Glomerular visceral epithelial cell (primary cell): ENCODE measurements around the gene KRT33A.
"Not testable (repeated sequence)": the region's sequence is repeated elsewhere in the genome, so short reads cannot be mapped to it uniquely, and the experiment has no call there.

Source experiments
- DNase-seq: peaks from one replicate; pipeline ENCODE4 v3.0.0-alpha.2; 2016; ENCODE audit errors: extremely low spot score

KRT33A gene

DNA sequence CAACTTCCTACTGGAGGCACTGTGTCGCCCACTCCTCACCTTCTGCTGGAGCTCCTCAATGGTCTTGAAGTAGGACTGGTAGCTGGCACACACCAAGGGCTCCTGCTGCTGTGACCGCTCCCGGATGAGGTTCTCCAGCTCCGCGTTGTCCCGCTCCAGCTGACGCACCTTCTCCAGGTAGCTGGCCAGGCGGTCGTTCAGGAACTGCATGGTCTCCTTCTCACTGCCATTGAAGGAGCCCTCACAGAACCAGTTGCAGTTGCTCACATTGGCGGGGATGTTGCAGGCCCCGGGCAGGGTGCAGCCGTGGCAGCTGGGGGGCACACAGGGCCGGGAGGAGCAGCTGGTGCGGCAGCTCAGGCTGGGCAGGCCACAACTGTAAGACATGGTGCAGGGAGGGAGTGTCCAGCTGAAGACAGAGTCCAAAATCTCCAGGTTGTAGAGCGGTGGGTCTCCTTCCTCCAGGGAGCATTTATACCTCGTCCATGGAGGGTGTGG, at the start of gene KRT33A:
Gene KRT33A (minus strand): TSS at position 448 of the 498 bp plus-strand sequence. CDS start 61 bp downstream, at position 387.
- DNase-seq = not testable (repeated sequence)

DNA sequence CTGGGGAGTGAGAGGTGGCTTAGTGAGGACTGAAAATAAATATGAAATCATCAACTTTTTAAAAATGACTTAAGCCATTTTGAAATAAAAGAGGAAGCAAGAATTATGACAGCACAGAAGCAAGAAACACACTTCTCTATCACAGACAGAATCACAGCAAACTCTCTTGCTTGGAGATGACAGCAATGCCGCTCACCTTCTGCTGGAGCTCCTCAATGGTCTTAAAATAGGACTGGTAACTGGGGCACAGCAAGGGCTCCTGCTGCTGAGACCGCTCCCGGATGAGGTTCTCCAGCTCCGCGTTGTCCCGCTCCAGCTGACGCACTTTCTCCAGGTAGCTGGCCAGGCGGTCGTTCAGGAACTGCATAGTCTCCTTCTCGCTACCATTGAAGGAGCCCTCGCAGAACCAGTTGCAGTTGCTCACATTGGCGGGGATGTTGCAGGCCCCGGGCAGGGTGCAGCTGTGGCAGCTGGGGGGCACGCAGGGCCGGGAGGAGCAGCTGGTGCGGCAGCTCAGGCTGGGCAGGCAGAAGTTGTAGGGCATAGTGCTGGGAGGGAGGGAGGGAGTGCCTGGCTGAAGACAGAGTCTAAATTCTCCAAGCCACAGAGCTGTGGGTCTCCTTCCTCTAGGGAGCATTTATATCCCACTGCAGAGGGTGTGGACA, 46.5 kb upstream of the KRT33A start, which contains the start of gene KRT31:
Gene KRT31 (minus strand): TSS at position 613 of the 665 bp plus-strand sequence. CDS start 69 bp downstream, at position 544.
- no peak for DNase-seq

DNA sequence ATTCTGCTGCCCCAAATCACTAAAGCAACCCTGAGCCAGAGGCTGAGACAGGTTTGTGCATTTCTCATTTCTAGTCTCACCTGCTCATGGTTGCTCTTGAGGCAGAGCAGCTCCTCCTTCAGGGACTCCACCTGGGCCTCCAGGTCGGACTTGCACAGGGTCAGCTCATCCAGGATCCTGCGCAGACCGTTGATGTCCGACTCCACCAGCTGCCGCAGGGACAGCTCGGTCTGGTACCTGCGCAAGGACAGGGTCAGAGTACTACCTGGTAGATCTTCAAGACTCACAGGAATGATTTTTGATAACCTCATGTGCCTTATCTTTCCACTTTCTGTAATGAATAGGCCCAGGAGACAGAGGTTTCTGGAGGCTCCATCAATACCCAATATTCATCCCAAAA, 45.7 kb upstream of the KRT33A start:
- DNase-seq = no peak

DNA sequence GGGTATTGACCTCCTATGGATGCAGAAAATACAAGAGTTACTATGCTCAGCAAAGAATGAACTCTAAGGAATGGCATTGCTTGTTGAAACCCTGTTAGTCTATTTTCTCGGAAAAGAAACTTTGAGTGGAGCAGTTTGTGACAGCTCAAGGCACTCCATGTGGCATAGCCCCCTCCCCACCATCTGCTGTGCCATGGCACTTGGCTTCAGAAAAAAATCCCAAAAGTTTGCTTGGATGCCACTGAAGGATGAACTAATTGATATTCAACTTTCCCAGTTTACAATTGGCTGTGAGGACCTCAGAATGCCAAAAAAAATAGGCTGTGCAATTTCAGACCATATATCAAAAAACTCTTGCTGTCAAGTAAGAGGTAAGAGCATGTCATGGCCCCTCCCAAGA, 45.0 kb upstream of the KRT33A start:
- no peak for DNase-seq

DNA sequence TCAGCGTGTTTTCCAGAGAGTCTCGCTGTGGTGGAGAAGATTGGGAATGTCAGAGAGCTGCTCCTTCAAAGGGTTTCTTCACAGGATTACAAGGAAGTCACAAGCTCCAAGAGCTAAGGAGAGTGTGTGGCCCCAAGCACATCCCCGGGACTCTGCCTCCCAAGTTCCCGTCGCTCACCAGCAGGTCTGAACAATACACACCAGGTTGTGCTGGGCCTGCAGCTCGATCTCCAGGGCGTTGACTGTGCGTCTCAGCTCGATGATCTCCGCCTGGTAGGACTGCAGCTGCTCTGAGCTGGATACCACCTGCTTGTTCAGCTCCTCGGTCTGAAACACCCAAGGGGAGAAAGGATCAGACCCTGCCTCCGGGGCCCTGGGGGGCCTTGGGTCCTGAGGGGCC, 44.4 kb upstream of the KRT33A start:
- DNase-seq = not testable (repeated sequence)

DNA sequence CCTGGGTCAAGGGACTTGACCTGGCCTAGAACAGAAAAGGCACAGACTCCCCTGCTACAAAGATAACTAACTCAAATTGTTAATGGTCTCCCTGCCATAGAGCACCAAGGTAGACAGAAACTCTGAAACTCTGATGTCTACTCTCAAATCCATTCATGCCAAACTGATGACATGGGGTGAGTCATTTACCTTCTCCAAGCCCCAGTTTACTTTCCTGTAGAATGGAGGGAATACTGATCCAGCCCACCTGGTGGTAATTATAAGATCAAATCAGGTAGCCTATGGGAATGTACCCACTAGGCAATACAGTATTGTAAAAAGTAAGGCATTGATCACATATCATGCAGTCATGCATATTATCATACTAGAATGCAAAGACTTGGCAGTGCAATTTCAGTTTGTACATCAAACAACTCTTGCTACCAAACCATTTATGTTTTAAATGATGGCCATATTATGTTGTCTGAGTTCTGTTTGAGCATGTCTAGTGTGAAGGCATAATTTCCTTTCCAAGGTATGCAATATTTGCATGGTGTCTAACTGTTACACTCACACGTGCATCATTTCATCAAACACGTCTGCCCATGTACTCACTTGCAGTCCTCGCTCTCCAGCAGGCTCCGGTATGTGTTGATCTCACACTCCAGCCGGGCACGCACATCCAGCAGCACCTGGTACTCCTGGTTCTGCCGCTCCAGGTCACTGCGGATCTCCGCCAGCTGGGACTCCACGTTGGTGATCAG, 43.8 kb upstream of the KRT33A start:
- DNase-seq = no peak

DNA sequence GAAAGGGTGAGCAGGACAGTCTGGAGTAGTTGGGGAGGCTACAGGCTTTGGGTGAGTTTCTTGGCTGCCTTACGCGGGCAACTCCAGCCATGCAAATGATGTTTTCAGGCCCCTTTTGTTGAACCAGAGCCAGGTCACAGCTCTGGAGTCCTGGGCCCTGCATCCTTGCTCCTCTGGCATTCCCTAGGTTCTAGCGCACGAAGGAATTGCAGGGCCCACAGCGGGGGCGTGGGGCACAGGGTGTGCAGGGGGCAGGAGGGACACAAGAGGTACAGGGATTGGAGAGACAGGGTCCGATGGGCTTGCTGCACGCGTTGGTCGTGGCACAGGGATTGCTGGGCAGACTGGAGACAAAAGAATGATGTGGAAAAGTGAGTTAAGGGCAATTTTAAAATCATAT, 43.2 kb upstream of the KRT33A start:
- no peak for DNase-seq

DNA sequence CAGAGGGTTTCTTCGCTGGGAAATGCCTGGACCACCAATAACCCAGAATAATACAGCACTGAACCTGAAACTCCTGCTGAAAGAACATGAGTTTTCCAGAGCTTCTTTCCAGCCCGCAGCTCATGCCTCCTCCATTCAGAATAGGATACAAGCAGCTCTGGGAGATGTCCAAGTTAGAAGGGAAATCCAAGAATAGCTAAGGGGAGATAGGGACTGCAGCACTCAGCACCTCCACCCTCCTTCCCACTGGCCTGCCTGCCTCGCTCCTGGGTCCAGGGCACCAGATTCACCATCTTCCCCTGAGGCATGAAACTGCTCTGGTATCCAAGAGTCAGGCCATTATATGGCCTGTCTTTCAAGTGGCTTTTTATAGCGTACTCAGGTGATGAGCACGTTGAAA, 42.7 kb upstream of the KRT33A start:
- DNase-seq = no peak

DNA sequence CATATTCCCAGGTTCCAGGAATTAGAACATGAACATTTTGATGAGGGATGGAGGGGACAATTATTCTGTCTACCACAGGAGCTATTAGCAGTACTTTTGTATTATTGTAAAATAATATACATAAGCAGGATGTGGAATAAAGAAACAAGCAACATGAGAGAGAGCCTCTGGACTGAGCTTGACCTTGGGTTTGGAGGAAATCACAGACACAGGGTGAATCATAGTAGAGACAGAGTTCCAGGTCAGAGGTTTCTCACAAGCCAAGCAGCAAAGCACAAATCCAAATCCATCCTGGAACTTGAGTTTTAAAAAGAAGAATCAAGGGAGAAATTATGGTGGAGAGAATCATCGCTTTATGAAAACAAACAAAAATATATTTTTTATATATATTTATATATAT, 41.6 kb upstream of the KRT33A start:
- no peak for DNase-seq

DNA sequence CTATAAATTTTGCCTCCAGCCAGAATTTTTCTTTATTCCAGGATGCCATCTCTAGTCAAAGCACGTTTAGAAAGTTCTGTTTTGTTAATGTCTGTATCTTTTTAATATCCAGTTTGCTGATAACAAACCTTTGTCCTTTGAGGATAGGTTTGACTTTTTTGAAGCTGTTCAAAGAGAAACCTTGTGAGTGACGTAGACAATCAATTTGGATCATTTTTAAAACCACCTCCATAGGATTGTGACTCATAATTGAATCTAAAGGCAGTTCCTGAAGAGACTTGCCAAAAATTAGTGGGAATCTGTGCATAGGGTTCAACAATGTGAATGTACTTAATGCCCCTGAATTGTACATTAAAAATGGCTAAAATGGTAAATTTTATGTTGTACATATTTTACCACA, 40.9 kb upstream of the KRT33A start:
- no peak for DNase-seq

DNA sequence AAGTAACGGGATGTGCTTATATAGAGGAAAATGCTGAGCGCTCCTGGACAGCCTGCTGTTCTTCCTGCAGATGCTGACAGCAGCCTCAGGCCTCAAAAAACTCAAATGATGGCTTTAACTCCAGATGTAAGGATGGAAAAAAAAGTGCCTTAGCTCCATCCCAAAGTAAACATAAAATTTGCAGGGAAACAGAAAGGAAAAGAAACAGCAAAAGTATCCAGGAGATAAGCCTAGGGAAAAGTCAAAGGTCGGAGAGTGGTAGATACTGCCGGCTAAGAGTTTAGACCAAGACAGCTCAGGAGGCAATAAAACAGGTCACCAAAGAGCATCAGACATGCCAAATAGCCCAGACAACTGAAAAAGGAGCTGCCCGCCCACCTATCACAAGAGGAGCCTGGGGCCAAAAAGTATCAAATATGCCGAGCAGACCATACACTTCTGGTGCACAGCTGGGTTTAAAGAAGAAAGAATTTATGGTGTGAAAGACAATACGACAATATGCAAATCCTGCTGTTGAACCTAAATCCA, 39.8 kb upstream of the KRT33A start:
- DNase-seq = no peak

DNA sequence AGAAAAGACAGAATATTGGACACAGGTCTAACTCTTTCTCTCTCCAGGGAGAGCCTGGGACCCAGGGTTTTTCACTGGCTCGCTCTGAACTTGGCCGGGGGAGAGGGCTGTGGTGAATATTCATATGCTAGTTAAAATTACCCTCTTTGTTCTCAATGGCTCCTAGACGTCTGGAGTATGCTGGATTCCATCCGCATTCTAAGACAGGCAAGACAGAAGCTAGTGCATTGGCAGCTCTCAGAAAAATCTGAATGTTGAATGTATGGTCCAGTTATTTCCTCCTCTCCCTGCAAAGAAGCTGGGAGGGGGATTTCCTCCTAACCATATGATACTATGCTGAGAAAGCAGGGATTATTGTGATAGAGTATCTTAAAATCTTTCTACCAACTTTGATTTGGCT, 37.0 kb upstream of the KRT33A start:
- no peak for DNase-seq

DNA sequence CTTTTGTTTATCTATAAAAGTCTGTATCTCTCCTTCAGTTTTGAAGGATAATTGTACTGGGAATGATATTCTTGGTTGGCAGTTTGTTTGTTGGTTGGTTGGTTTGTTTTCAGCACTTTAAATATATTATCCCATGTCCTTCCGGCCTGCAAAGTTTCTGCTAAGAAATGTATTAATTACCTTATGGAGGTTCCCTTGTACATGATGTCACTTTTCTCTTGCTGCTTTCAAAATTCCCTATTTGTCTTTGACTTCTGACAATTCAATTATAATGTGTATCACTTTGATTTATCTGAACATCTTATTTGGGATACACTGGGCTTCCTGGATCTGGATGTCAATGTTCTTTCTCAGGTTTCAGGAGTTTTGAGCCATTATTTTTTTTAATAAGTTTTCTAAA, 35.6 kb upstream of the KRT33A start:
- no peak for DNase-seq

DNA sequence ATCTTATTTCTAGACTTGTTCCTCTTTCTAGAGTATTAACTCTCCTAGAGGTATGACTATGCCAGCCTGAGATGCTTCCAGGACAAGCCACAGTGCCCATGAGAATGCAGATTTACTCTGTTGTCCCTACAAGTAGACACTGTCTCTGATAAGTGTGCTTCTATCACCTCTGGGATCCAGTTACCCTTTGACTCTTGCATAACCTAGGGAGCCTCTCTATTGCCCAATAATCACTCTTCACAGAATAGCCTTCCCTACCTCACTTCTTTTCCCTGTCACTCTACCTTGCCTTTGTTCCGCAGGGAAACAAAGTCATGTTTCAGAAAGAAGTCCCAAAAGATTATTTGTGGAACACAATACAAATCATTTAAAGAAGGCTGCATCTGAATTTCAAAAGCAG, 33.1 kb upstream of the KRT33A start:
- DNase-seq = no peak

DNA sequence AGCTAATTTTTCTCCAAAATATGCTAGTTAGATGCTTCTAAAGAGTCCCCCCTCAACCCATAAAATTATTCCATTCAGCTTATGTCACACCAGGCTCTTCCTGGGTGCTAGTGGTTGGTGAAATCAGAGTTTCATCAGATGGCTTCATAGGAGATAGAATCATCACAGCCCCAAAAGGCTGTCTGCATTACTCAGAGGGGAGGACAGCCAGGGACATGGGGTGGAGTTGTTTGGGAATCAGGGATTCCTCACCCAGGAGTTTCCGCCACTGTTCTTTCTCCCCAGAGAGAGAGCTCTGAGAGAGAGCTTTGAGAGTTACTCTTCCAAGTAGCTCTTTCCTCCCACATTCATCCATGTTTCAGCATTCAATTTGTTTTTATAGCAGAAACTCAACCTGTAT, 31.8 kb upstream of the KRT33A start:
- no peak for DNase-seq

DNA sequence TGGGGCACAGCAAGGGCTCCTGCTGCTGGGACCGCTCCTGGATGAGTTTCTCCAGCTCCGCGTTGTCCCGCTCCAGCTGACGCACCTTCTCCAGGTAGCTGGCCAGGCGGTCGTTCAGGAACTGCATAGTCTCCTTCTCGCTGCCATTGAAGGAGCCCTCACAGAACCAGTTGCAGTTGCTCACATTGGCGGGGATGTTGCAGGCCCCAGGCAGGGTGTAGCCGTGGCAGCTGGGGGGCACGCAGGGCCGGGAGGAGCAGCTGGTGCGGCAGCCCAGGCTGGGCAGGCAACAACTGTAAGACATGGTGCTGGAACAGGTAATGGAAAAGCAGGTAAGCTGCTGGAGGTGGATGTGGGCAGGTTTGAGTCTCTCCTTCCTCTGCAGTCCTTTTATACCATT, 31.3 kb upstream of the KRT33A start, which contains the start of gene KRT34:
Gene KRT34 (minus strand): TSS at position 364 of the 400 bp plus-strand sequence. CDS start 60 bp downstream, at position 304.
- not testable (repeated sequence) for DNase-seq

DNA sequence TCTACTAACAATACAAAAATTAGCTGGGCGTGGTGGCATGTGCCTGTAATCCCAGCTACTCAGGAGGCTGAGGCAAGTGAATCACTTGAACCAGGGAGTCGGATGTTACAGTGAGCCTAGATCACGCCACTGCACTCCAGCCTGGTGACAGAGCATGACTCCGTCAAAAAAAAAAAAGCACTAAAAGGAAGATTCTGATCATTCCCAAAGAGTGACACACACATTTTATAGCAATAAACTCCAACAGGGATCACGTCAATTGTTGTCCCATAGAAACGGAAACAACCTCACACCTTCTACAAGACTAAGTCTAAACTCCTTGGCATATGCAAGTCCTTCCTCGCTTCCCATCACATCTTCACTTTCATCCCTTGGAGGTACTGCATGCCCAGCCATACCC, 29.5 kb upstream of the KRT33A start:
- peak; percentile 85 for DNase-seq

DNA sequence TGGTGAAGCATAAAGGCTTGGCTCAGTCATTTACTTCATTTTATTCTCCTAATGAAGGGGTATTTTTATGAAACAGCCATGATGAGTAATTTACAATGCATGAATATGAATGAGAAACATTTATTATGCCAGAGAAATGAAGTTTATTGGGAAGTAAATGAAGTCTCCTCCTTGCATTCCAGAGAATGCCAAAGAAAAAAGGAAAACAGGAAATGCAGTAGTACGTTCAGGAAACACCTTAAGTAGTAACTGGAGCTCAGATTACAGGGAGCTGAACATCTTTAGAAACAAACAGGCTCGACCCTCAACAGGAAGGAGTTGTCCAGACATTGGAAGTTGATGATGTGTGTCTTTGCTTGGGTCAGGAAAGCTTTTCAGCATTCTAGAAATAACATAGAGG, 26.9 kb upstream of the KRT33A start:
- DNase-seq = no peak

DNA sequence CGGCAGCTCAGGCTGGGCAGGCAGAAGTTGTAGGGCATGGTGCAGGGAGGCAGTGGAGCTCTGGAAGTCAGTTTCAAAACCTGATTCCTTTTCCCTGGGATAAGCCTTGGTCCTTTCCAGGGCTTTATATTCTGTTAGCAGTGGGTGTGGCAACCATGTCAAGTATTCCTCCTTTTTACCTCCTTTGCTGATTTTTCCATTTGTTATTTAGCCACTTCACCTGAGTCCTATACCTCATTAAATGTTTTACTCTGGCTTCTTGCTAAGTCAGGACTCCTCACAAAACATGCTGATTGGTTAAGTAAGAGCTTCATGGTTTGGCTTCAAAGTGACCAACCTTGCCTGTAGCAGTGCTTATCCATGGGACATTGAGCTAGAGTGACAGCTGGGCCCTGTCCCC, 19.1 kb upstream of the KRT33A start, which contains the start of gene KRT33B:
Gene KRT33B (minus strand): TSS at position 101 of the 400 bp plus-strand sequence. CDS start 63 bp downstream, at position 38.
- no peak for DNase-seq

DNA sequence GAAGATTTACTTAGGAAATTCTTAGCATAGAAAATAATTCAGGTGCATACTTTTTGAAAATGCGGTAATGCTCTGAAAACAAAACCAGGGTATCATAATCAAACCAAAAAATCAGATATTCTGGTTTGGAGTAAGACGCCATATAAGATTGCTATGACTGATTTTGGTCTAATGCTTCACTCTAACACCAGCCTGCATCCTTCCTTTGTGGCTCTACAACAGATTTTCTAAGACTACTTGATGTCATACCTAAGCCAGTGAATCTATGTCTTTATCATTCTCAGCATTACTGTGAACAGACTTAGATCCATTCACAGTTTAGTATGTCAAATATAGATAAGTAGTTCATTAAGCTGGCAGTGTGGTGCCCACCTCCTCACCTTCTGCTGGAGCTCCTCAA, 18.4 kb upstream of the KRT33A start:
- DNase-seq = no peak

DNA sequence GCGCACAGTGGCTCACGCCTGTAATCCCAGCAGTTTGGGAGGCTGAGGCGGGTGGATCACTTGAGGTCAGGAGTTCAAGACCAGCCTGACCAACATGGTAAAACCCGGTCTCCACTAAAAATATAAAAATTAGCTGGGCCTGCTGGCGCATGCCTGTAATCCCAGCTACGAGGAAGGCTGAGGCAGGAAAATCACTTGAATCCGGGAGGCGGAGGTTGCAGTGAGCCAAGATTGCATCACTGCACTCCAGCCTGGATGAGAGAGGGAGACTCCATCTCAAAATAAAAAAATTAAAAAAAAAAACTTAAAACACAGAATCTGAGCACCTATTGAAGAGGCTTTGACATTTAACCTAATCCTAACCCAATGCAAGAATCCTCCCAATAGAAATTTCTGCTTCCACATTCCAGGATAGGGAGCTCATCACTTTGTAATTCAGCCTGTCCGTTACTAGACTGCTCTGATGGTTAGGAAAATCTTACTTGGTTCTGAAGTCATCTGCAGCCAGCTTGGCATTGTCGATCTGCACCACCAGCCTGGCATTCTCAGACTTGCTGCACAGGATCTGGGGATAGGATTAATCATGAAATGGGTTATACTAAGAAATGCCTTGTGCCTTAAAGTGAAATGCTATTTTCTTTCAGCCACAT, 16.9 kb upstream of the KRT33A start:
- DNase-seq = peak; percentile 71

DNA sequence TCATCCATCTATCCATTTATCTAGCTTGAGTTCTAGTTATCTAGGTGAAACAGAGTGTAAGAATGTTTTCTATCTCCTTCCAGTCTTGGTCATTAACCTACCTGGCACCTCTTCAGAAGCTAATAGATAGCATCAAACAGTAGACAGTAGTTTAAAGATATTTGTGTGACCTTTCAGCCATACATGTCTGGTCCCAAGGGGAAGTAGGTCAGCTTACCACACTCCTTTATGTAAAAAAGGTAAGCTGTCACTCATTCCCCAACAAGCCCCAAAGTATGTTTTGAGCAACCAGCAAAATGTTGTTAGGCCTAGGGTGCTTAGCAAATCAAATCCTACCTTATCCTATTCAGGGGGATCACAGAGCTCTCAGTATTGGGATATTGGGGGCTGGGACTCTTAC, 15.4 kb upstream of the KRT33A start:
- DNase-seq = no peak
